Spleen (tissue), 11 donors: ENCODE measurements around the gene RNPEPL1. TPM values are rescaled to one million over a fixed set of nuclear protein-coding genes. Genes with fewer than 3 reads are reported as not detected.

Experiments used
- DNase-seq: peaks from one replicate; pipeline ENCODE4 v3.0.0-alpha.2; 2020
- H3K27ac ChIP-seq, 8 donors: fragments of 200-600 bp; sonication (generic) in 7 of 8; 1 replicate in 4 of 8; 2 replicates in 4 of 8; pipeline versions ENCODE4 v1.5.0 to v1.8.0; 2016 to 2021; ENCODE audit warnings: inconsistent platforms in 4 of 8, mild to moderate bottlenecking in 4 of 8, moderate library complexity in 1 of 8
- H3K27me3 ChIP-seq, 7 donors: fragments of 200-600 bp; sonication (generic) in 6 of 7; replicated peaks in 1 of 7; 1 replicate in 4 of 7; 2 replicates in 3 of 7; pipeline versions ENCODE4 v1.5.0 to v1.8.0; 2016 to 2021; ENCODE audit warnings: inconsistent platforms in 3 of 7, mild to moderate bottlenecking in 1 of 7
- H3K36me3 ChIP-seq, 6 donors: fragments of 200-600 bp; sonication (generic) in 5 of 6; 1 replicate in 4 of 6; 2 replicates in 2 of 6; pipeline versions ENCODE4 v1.5.0 to v1.8.0; 2016 to 2021; ENCODE audit warnings: inconsistent platforms in 2 of 6
- H3K4me1 ChIP-seq, 6 donors: fragments of 200-600 bp; sonication (generic) in 5 of 6; 1 replicate in 3 of 6; 2 replicates in 3 of 6; pipeline versions ENCODE4 v1.5.0 to v1.8.0; 2016 to 2021; ENCODE audit warnings: inconsistent platforms in 3 of 6
- H3K4me3 ChIP-seq, 8 donors: fragments of 200-600 bp; sonication (generic) in 7 of 8; 1 replicate in 4 of 8; 2 replicates in 4 of 8; pipeline versions ENCODE4 v1.5.0 to v1.8.0; 2016 to 2021; ENCODE audit warnings: inconsistent platforms in 4 of 8, mild to moderate bottlenecking in 4 of 8, moderate library complexity in 2 of 8
- H3K9me3 ChIP-seq, 8 donors: fragments of 200-600 bp; sonication (generic) in 7 of 8; 1 replicate in 4 of 8; 2 replicates in 4 of 8; pipeline versions ENCODE4 v1.5.0 to v1.8.0; 2016 to 2021; ENCODE audit warnings: inconsistent platforms in 4 of 8
- POLR2A ChIP-seq, 3 donors: fragments of 450-650 bp; IDR thresholded peaks; one replicate each; pipeline ENCODE4 v1.5.1; 2017; ENCODE audit warnings: antibody characterized with exemption in 3 of 3, mild to moderate bottlenecking in 1 of 3
- POLR2AphosphoS5 ChIP-seq, 3 donors: sonication (generic); formaldehyde crosslinking; IDR thresholded peaks; one replicate each; pipeline ENCODE4 v1.5.1; 2017; ENCODE audit warnings: antibody characterized with exemption in 3 of 3
- WGBS, 5 donors: extraction: QIAGEN DNeasy Blood & Tissue Kit in 3 of 5; methylation state at CpG; one replicate each; pipeline versions ENCODE4 v1.1.5 to v1.1.7; 2013 to 2018; 5-methylcytosine and 5-hydroxymethylcytosine counted together
- intact Hi-C: fragments of 100-400 bp; cut with DNase I; formaldehyde crosslinking; loops from one replicate; pipeline ENCODE4 v1.15.0; 2023; ENCODE audit warnings: low total_unique reads
- polyA plus RNA-seq, 3 donors: library from polyadenylated mRNA; stranded (reverse); fragments of 200-250 nt; gene quantifications; one replicate each; pipeline ENCODE4 v1.2.1, GENCODE V29; 2013
- total RNA-seq, 7 donors: library from RNA; depleted of rRNA in 3 of 7; stranded (reverse); fragments of >200 nt in 3 of 7; fragmentation: NEBNext Ultra II Directional in 4 of 7; extraction: Animal tissue kit (Norgen Biotek cat#: 25700) in 4 of 7; gene quantifications; one replicate each; pipeline versions ENCODE4 v1.1.0 to v1.2.1, GENCODE V29; 2016 to 2021
- TF ChIP-seq, protein P1 (sequence below), 11 experiments: fragments of 200-600 bp in 7 of 11; fragments of 450-650 bp in 4 of 11; sonication (generic) in 4 of 11; IDR thresholded peaks in 8 of 11; conservative IDR thresholded peaks in 3 of 11; 1 replicate in 7 of 11; 2 replicates in 4 of 11; pipeline versions ENCODE4 v1.4.0 to v1.8.0; 2016 to 2021; ENCODE audit warnings: antibody characterized with exemption in 11 of 11, inconsistent platforms in 4 of 11, mild to moderate bottlenecking in 1 of 11
- donor health status: healthy with polysubstance abuse.
- donor health status: DM: no; HTN: no; CAD: no; lungs with moderate emphysema.
- donor health status: DM: no; HTN: no; CAD: no.
- donor health status: Bipolar disorder and iron deficiency.
- donor health status: healthy.
- donor health status: DM: no; HTN: no; CAD: no.
- donor health status: DM: yes; HTN: yes; CAD: no.

Gene RNPEPL1
- total and polyA plus RNA-seq, 10 donors: 57.2 to 165 (median 87.4) TPM

DNA sequence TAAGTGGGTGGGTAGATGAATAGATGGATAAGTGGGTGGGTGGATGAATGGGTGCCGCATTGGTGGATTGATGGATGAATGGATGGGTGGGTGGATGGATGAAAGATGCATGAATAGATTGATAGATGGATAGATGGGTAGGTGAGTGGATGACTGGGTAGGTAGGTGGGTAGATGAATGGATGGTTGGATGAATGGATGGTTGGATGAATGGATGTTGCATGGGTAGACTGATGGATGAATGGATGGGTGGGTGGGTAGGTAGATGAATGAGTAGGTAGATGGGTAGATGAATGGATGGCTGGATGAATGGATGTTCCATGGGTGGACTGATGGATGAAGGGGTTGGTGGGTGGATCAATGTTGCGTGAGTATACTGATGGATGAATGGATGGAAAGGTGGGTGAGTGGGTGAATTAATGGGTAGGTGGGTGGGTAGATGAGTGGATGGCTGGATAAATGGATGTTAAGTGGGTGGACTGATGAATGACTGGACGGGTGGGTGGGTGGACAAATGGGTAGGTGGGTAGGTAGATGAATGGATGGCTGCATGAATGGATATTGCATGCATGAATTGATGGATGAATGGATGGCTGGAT lies 41.0 kb upstream of the RNPEPL1 start:
- Histone ChIP-seq H3K36me3 (peaks cover 0 to 94% (median 44%) of the 10 kb centered on the region in 6 donors), H3K4me1 (no peaks in the 10 kb centered on the region), H3K9me3 (peaks cover 9 to 70% (median 40%) of the 10 kb centered on the region in 8 donors), H3K27me3 (no peaks in the 10 kb centered on the region), H3K4me3 (no peak overlapping the region), H3K27ac (no peak overlapping the region)
- no peak for DNase-seq
- TF ChIP-seq, protein P1, sequence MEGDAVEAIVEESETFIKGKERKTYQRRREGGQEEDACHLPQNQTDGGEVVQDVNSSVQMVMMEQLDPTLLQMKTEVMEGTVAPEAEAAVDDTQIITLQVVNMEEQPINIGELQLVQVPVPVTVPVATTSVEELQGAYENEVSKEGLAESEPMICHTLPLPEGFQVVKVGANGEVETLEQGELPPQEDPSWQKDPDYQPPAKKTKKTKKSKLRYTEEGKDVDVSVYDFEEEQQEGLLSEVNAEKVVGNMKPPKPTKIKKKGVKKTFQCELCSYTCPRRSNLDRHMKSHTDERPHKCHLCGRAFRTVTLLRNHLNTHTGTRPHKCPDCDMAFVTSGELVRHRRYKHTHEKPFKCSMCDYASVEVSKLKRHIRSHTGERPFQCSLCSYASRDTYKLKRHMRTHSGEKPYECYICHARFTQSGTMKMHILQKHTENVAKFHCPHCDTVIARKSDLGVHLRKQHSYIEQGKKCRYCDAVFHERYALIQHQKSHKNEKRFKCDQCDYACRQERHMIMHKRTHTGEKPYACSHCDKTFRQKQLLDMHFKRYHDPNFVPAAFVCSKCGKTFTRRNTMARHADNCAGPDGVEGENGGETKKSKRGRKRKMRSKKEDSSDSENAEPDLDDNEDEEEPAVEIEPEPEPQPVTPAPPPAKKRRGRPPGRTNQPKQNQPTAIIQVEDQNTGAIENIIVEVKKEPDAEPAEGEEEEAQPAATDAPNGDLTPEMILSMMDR (IDR thresholded peaks at IDR 0.05 in 8 of 11, conservative IDR thresholded peaks at IDR 0.05 in 3 of 11): no peak
- TF ChIP-seq POLR2AphosphoS5 (IDR thresholded peaks at IDR 0.05) (no peak), POLR2A (IDR thresholded peaks at IDR 0.05) (no peak)
- intact Hi-C loops: no loop called here
- WGBS, 5 donors: 70 to 93% (median 88%) methylated on average over 3 of the region's 3 CpGs

DNA sequence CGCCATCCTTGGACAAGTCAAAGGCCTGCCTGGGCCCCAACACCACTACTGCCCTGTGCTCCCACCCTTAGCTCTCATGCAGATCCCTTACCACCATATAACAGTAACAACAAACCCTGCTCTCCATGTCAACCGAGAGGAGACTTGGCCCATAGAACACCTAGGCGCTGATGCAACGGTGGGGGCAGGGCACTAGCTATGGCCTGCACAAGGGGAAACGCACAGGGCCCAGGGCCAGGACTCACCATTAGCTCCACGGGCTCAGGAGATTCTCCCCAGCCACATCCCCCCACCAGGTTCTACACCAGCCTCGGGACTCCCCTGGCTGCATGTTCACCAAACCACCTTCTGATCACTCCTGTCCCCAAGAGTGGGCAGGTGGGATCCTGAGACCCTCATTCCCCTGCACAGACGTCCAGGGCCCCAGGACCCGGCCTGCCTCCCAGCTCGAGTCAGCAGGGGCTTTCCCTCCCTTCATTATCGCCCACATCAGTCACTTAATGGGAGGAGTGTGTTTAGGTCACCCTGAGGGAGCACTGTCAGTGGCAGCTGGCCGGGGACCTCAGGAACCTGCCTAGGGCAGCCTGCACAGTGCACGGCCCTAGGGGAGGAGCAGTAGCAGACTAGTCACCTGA lies 39.8 kb upstream of the RNPEPL1 start:
- Histone ChIP-seq H3K4me1 (no peaks in the 10 kb centered on the region), H3K9me3 (peaks cover 13 to 72% (median 50%) of the 10 kb centered on the region in 8 donors), H3K4me3 (no peak overlapping the region), H3K36me3 (peaks cover 0 to 91% (median 32%) of the 10 kb centered on the region in 6 donors), H3K27me3 (no peaks in the 10 kb centered on the region), H3K27ac (no peak overlapping the region)
- TF ChIP-seq POLR2AphosphoS5 (IDR thresholded peaks at IDR 0.05): no peak
- 85 to 93% (median 91%) methylated on average over 9 to 13 of the region's 13 CpGs for WGBS, 5 donors
- DNase-seq: peak; percentile 51
- intact Hi-C loops: no loop called here

DNA sequence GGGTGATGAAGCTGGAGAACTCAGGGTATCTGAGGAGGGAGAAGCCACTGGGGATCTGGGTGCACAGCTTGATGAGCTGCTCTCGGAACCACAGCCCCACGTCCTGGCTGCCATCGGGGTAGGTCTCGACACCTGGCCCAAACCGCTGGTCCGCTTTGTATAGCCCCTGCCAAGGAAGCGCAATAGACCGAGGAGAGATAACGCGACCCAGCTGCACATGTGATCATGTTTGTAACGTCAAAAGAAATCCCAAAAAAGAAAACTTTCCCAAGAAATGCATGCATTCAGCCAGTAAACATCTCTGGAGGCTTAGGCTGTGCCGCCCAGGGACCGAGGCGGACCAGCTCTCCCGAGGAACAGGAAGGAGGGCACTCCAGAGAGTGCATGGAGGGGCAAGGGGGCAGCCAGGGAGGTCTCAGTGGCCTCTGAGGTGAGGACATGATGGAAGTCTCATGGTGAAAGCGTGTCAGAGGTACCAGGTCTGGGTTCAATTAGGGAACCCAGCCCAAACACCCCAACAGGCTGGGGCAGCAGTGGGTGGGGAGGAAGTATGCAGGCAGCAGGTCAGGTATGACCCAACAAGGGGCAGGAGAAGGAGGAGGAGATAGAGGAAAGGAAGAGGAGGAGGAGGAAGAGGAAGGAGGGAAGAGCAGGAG lies 38.8 kb upstream of the RNPEPL1 start:
- intact Hi-C loops: no loop called here
- no peak overlapping the region for H3K4me3 ChIP-seq
- no peaks in the 10 kb centered on the region for H3K4me1 ChIP-seq
- peak; percentile 53 for DNase-seq
- H3K27me3 ChIP-seq: no peaks in the 10 kb centered on the region
- 94 to 97% (median 96%) methylated on average over 16 of the region's 16 CpGs for WGBS, 5 donors
- peaks cover 13 to 62% (median 47%) of the 10 kb centered on the region in 8 donors for H3K9me3 ChIP-seq
- H3K27ac ChIP-seq: no peak overlapping the region
- TF ChIP-seq POLR2AphosphoS5 (IDR thresholded peaks at IDR 0.05): no peak
- no peak for TF ChIP-seq POLR2A (IDR thresholded peaks at IDR 0.05)
- TF ChIP-seq, protein P1 (IDR thresholded peaks at IDR 0.05 in 8 of 11, conservative IDR thresholded peaks at IDR 0.05 in 3 of 11): no peak
- peaks cover 0 to 91% (median 24%) of the 10 kb centered on the region in 6 donors for H3K36me3 ChIP-seq

DNA sequence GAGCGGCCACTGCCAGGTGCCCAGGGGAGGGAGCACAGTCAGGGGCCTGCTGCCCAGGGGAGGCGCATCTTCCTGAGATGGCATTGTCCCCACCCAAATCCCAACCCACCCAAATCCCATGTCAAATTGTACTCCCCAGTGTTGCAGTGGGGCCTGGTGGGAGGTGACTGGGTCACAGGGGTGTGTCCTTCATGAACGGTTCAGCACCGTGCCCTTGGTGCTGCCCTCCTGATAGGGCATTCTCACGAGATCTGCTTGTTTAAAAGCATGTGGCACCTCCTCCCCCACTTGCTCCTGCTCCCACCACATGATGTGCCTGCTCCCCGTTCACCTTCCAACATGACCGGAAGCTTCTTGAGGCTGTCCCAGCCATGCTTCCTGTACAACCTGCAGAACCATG lies 38.1 kb upstream of the RNPEPL1 start:
- H3K9me3 ChIP-seq: peaks cover 13 to 55% (median 40%) of the 10 kb centered on the region in 8 donors
- H3K4me3 ChIP-seq: no peak overlapping the region
- TF ChIP-seq, protein P1 (IDR thresholded peaks at IDR 0.05 in 8 of 11, conservative IDR thresholded peaks at IDR 0.05 in 3 of 11): no peak
- no peak for TF ChIP-seq POLR2A (IDR thresholded peaks at IDR 0.05)
- no peak for TF ChIP-seq POLR2AphosphoS5 (IDR thresholded peaks at IDR 0.05)
- intact Hi-C loops: no loop called here
- WGBS, 5 donors: 89 to 97% (median 96%) methylated on average over 6 to 7 of the region's 7 CpGs
- DNase-seq: peak; percentile 40
- no peaks in the 10 kb centered on the region for H3K27me3 ChIP-seq
- H3K4me1 ChIP-seq: no peaks in the 10 kb centered on the region
- H3K27ac ChIP-seq: no peak overlapping the region
- H3K36me3 ChIP-seq: peaks cover 0 to 89% (median 19%) of the 10 kb centered on the region in 6 donors
